Midbrain (tissue), 1 donor: Measurements from ENCODE around the gene RBM44.
"Not testable (repeated sequence)": the region's sequence is repeated elsewhere in the genome, so short reads cannot be mapped to it uniquely, and the experiment has no call there.

Experiments
- DNase-seq: peaks from one replicate; lab custom pipeline; 2025; lab: John Stamatoyannopoulos, UW

The RBM44 gene

GRCh38 chr2:237798236-237799059 lies at the start of gene RBM44:
Gene RBM44 (plus strand): TSS chr2:237798779. CDS start chr2:237813610, 14,831 bp downstream.
- DNase-seq, result no peak

- no peak for DNase-seq
Measured at GRCh38 chr2:237749002-237749401, 49.6 kb upstream of the RBM44 start.

DNA sequence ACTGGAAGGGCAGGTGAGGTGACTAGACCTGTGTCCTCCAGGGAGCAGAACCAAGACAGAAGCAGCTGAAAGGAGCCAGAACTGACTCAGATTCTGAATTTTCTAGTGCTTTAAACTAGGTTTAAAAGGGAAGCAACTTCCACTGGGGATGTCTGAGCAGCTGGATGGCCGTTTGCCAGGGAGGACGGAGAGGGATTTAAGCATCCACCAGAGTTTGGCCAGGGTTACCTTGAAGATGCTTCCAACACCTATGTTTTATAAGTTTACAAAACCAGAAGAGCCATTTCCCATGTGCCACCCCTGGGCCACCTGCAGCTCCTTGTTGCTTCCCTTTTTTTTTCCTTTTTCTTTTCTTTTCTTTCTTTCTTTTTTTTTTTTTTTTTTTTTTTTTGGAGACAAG lies 48.6 kb upstream of the RBM44 start:
- no peak for DNase-seq

DNA sequence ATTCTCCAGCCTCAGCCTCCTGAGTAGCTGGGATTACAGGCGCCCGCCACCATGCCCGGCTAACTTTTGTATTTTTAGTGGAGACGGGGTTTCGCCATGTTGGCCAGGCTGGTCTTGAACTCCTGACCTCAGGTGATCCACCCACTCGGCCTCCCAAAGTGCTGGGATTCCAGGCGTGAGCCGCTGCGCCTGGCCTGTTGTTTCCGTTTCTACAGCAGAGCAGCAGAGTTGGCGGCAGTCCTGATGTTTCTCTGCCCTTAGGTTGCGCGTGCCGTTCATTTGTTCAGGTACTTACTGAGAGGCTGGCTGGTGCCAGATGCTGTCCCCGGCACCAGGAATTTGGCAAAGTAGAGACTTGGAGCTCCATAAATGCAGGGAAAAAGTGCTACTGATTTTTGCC lies 48.1 kb upstream of the RBM44 start:
- DNase-seq, result not testable (repeated sequence)

GRCh38 chr2:237752761-237753165 lies 45.8 kb upstream of the RBM44 start:
- no peak for DNase-seq

DNA sequence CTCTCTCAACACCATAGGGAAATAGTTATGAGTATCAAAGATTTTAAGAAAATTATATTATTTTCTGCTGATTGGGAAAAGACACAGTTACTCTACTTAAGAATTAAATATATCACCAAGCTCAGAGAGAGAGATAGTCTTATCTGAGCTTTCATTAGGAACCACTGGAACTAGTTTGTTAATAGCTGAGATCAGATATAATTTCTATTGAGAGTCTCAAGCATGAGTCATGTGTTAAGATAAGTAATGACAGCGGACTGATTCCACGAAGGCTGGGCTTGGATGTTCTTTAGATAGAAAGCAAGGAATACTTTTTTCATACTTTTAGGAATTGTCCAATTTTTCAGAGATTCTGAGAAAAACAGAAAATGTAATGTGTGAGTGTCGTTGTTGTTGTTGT lies 44.4 kb upstream of the RBM44 start:
- DNase-seq, result no peak

GRCh38 chr2:237754626-237755248 lies 43.8 kb upstream of the RBM44 start:
- no peak for DNase-seq

DNA sequence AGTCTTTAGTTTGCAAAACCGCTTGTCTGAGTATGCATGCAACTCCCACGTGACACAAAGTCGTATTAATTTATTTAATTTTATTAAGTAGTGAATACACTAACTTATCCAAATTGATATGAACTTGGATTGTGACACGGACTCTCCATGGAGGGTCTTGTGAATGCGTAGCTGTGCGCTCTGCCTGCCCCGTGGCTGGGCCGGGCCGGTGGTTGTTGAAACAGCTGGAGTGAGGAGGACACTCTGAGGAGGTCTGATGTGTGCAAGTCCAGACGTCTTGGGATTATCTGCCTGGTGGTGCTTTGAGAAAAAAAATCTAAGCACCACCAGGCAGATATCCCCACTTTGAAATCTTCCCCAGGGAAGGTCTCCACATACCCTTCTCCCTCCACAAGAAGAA lies 41.0 kb upstream of the RBM44 start:
- no peak for DNase-seq

DNA sequence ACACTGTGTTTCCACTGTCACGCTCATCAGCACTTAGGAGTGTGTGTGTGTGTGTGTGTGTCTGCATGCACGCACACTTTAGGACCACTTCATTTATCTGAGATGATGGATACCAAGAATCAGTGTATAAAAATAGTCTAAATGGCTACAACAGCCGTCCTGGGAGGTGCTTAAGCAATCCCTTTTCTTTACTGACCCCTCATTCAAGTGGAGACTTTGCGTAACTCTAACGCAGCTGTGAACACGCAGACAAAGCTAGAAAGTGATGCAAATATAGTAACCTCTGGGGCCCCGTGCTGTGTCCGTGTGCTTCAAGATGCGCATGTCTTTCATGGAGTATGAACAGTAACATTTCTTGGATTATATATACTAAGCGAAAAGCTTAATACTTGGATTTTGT lies 40.4 kb upstream of the RBM44 start:
- DNase-seq, result no peak

GRCh38 chr2:237759176-237759575 lies 39.4 kb upstream of the RBM44 start:
- DNase-seq, result no peak

- DNase-seq, result no peak
Measured at GRCh38 chr2:237760506-237761502, 37.8 kb upstream of the RBM44 start.

- DNase-seq, result not testable (repeated sequence)
Measured at GRCh38 chr2:237762291-237763182, 36.0 kb upstream of the RBM44 start.

GRCh38 chr2:237763812-237764211 lies 34.8 kb upstream of the RBM44 start:
- no peak for DNase-seq

DNA sequence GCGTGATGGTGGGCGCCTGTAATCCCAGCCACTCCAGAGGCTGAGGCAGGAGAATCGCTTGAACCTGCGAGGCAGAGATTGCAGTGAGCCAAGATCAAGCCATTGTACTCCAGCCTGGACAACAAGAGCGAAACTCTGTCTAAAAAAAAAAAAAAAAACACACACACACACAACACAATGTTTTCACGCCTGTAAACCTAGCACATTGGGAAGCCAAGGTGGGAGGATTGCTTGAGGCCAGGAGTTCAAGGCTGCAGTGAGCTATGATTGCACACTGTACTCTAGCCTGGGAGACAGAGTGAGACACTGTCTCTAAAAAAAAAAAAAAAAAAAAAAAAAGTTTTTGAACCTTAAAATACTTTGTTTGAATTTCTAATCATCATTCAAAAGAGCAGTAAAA lies 33.5 kb upstream of the RBM44 start:
- DNase-seq, result not testable (repeated sequence)

DNA sequence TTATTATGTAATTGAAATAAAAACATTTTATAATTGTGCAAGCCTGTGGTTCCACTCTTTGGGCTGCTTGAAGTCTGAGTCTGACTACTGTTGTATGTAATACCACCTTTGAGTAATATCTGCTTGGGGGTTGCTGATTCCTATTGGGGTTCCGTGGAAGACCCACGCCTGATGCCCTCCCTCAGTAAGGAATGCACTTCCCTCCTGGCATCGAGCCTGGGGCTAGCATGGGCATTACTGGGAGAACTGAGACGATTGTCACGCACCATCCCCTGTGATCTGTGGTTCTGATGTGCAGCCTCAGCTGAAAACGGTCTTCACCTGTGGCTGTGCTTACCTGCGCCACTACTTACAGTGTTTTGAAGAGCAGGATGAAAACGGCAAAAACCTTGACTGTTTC lies 32.7 kb upstream of the RBM44 start:
- DNase-seq, result no peak

- DNase-seq, result no peak
Measured at GRCh38 chr2:237766340-237766739, 32.2 kb upstream of the RBM44 start.

GRCh38 chr2:237772513-237772912 lies 26.1 kb upstream of the RBM44 start:
- no peak for DNase-seq

- DNase-seq, result no peak
Measured at GRCh38 chr2:237773826-237774225, 24.8 kb upstream of the RBM44 start.

- peak; percentile 18 for DNase-seq
Measured at GRCh38 chr2:237774811-237775553, 23.6 kb upstream of the RBM44 start.

DNA sequence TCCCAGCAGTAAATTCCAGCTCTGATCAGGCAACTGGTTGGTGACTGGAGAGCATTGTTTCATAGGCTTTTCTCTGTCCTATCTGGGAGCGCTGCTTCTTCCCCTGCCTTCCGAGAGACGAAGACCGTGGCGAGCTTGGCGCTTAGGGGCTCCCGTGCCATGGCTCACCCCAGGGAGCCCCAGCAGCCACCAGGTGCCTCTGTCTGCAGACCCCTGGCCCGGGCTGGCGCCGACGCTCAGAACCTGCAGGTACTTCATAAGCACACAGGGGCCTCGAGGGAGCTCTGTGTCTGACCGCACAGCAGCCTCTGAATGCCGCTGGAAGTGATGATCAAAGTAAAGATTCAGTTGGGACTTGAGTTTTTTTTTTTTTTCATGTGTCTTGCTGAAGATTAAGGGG lies 19.1 kb upstream of the RBM44 start:
- no peak for DNase-seq

DNA sequence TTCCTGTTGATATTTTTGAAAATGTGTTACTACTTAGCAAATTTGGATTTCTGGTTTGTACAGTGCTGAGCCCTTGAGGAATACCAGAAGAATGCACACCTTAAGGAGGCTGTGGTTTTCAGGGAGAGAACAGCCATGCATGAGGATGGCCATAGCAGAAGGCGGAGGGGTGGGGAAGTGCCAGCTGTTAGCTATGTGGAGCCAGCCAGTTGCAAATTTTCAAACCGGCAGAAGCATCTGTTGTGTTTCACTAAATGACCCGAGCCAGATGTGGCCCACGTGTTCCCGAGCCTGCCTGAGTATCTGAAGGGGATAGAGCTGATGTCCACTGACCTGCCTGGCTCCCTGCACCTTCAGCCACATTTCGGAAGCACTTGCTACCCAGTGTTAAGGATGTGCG lies 16.4 kb upstream of the RBM44 start:
- no peak for DNase-seq
